Measurements from ENCODE around the gene RXRA. TPM values are rescaled to one million over a fixed set of nuclear protein-coding genes. Genes with fewer than 3 reads are reported as not detected.

The RXRA gene
- total and polyA plus RNA-seq, 2 donors (not counting 1 experiment from before 2014, with no cell fraction given), result 2.6 to 6.8 TPM

- no peaks in the 10 kb centered on the region for H3K9me3 Mint-ChIP-seq (ENCODE audit: insufficient read depth)
- intact Hi-C loops (cut with micrococcal nuclease), result no loop called here
- H3K4me2 ChIP-seq (replicated peaks; ENCODE audit: low read depth, low read length, poor library complexity, severe bottlenecking), result no peak overlapping the region
- WGBS (ENCODE audit: insufficient coverage), result 94% methylated on average over 17 of the region's 17 CpGs
- peaks cover 8% of the 10 kb centered on the region for H3K27me3 Mint-ChIP-seq
- ChIA-PET CTCF (no interaction called here), POLR2A (interaction anchor here (1.0 kb wide), 1 partner anchor 29 kb away, joined by 3 read pairs; no protein-coding TSS in a partner anchor)
- TF ChIP-seq EZH2 (IDR thresholded peaks at IDR 0.05; ENCODE audit: borderline replicate concordance, insufficient read depth, low read depth, low read length, poor library complexity, severe bottlenecking), result no peak
- TF ChIP-seq, protein P1, sequence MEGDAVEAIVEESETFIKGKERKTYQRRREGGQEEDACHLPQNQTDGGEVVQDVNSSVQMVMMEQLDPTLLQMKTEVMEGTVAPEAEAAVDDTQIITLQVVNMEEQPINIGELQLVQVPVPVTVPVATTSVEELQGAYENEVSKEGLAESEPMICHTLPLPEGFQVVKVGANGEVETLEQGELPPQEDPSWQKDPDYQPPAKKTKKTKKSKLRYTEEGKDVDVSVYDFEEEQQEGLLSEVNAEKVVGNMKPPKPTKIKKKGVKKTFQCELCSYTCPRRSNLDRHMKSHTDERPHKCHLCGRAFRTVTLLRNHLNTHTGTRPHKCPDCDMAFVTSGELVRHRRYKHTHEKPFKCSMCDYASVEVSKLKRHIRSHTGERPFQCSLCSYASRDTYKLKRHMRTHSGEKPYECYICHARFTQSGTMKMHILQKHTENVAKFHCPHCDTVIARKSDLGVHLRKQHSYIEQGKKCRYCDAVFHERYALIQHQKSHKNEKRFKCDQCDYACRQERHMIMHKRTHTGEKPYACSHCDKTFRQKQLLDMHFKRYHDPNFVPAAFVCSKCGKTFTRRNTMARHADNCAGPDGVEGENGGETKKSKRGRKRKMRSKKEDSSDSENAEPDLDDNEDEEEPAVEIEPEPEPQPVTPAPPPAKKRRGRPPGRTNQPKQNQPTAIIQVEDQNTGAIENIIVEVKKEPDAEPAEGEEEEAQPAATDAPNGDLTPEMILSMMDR (IDR thresholded peaks at IDR 0.05), result no peak
- no peak overlapping the region for H2AFZ ChIP-seq (ENCODE audit: insufficient read depth, low read depth, low read length, poor library complexity, severe bottlenecking)
- H3K79me2 ChIP-seq (ENCODE audit: control insufficient read depth, insufficient read depth, low read length), result no peaks in the 10 kb centered on the region
- no peak overlapping the region for H3K27ac Mint-ChIP-seq
- no peak overlapping the region for H3K27ac ChIP-seq (ENCODE audit: low read length in 2 of 2)
- peaks cover 0 to 3% (median 0%) of the 10 kb centered on the region in 4 experiments for H3K27me3 ChIP-seq (replicated peaks in 1 of 4; ENCODE audit: control extremely low read depth in 1 of 4, control insufficient read depth in 3 of 4, insufficient read depth in 4 of 4, low read length in 3 of 4)
- no peak overlapping the region for H3K4me3 ChIP-seq (ENCODE audit: control extremely low read depth in 1 of 5, extremely low read depth in 1 of 5, insufficient read depth in 1 of 5, low read depth in 2 of 5, low read length in 4 of 5)
- H3K4me1 ChIP-seq (ENCODE audit: control insufficient read depth in 2 of 2, insufficient read depth in 2 of 2, low read length in 2 of 2), result peaks cover 0 to 4% of the 10 kb centered on the region in 2 donors
- H3K9me3 ChIP-seq (ENCODE audit: control extremely low read depth in 1 of 3, control insufficient read depth in 2 of 3, insufficient read depth in 1 of 3, low read length in 2 of 3), result no peaks in the 10 kb centered on the region
- H3K4me3 Mint-ChIP-seq, result no peak overlapping the region
- peaks cover 1% of the 10 kb centered on the region for H3K4me1 Mint-ChIP-seq
- DNase-seq (no peak), ATAC-seq (ENCODE audit: low read depth) (no peak)
- H3K9ac ChIP-seq (ENCODE audit: low read length), result no peak overlapping the region
- H4K20me1 ChIP-seq (ENCODE audit: control insufficient read depth, insufficient read depth, low read length, poor library complexity, severe bottlenecking), result no peaks in the 10 kb centered on the region
- H3K36me3 ChIP-seq (replicated peaks in 1 of 2; ENCODE audit: control extremely low read depth in 1 of 2, control insufficient read depth in 1 of 2, extremely low read depth in 1 of 2, insufficient read depth in 2 of 2, low read length in 1 of 2), result no peaks in the 10 kb centered on the region
These were observed 109.5 kb downstream of the RXRA start for GRCh38 chr9:134435550-134436378.

GRCh38 chr9:134436379-134436762 is 110.1 kb downstream of the RXRA start:
- no peaks in the 10 kb centered on the region for H3K9me3 Mint-ChIP-seq (ENCODE audit: insufficient read depth)
- no peaks in the 10 kb centered on the region for H3K79me2 ChIP-seq (ENCODE audit: control insufficient read depth, insufficient read depth, low read length)
- TF ChIP-seq EZH2 (IDR thresholded peaks at IDR 0.05; ENCODE audit: borderline replicate concordance, insufficient read depth, low read depth, low read length, poor library complexity, severe bottlenecking), result no peak
- TF ChIP-seq, protein P1 (IDR thresholded peaks at IDR 0.05), result no peak

More at GRCh38 chr9:134436379-134436762, 110.1 kb downstream of the RXRA start:
- peaks cover 0 to 9% (median 0%) of the 10 kb centered on the region in 4 experiments for H3K27me3 ChIP-seq (replicated peaks in 1 of 4; ENCODE audit: control extremely low read depth in 1 of 4, control insufficient read depth in 3 of 4, insufficient read depth in 4 of 4, low read length in 3 of 4)
- ChIA-PET CTCF (no interaction called here), POLR2A (interaction anchor here (1.0 kb wide), 1 partner anchor 29 kb away, joined by 3 read pairs; no protein-coding TSS in a partner anchor)
- Mint-ChIP-seq H3K4me3 (no peak overlapping the region), H3K27ac (no peak overlapping the region), H3K4me1 (peaks cover 3% of the 10 kb centered on the region), H3K27me3 (peaks cover 13% of the 10 kb centered on the region)
- DNase-seq, result no peak
- H3K4me1 ChIP-seq (ENCODE audit: control insufficient read depth in 2 of 2, insufficient read depth in 2 of 2, low read length in 2 of 2), result peaks cover 0 to 4% of the 10 kb centered on the region in 2 donors
- no peak for ATAC-seq (ENCODE audit: low read depth)
- no peak overlapping the region for H3K27ac ChIP-seq (ENCODE audit: low read length in 2 of 2)
- H3K9ac ChIP-seq (ENCODE audit: low read length), result no peak overlapping the region
- no peaks in the 10 kb centered on the region for H4K20me1 ChIP-seq (ENCODE audit: control insufficient read depth, insufficient read depth, low read length, poor library complexity, severe bottlenecking)
- no peak overlapping the region for H2AFZ ChIP-seq (ENCODE audit: insufficient read depth, low read depth, low read length, poor library complexity, severe bottlenecking)
- no peaks in the 10 kb centered on the region for H3K9me3 ChIP-seq (ENCODE audit: control extremely low read depth in 1 of 3, control insufficient read depth in 2 of 3, insufficient read depth in 1 of 3, low read length in 2 of 3)
- intact Hi-C loops (cut with micrococcal nuclease), result no loop called here
- no peak overlapping the region for H3K4me2 ChIP-seq (replicated peaks; ENCODE audit: low read depth, low read length, poor library complexity, severe bottlenecking)
- WGBS (ENCODE audit: insufficient coverage), result 93% methylated on average over 12 of the region's 12 CpGs
- H3K4me3 ChIP-seq (ENCODE audit: control extremely low read depth in 1 of 5, extremely low read depth in 1 of 5, insufficient read depth in 1 of 5, low read depth in 2 of 5, low read length in 4 of 5), result no peak overlapping the region
- no peaks in the 10 kb centered on the region for H3K36me3 ChIP-seq (replicated peaks in 1 of 2; ENCODE audit: control extremely low read depth in 1 of 2, control insufficient read depth in 1 of 2, extremely low read depth in 1 of 2, insufficient read depth in 2 of 2, low read length in 1 of 2)
